ENCODE data around the gene CENPO. TPM values are rescaled to one million over a fixed set of nuclear protein-coding genes. Genes with fewer than 3 reads are reported as not detected.

The CENPO gene
- total RNA-seq, 2 experiments from 2014 or later, result 53.6 to 59.2 TPM

GRCh38 chr2:24820598-24821432 lies 27.6 kb downstream of the CENPO start:
- TF ChIP-seq, protein P1, sequence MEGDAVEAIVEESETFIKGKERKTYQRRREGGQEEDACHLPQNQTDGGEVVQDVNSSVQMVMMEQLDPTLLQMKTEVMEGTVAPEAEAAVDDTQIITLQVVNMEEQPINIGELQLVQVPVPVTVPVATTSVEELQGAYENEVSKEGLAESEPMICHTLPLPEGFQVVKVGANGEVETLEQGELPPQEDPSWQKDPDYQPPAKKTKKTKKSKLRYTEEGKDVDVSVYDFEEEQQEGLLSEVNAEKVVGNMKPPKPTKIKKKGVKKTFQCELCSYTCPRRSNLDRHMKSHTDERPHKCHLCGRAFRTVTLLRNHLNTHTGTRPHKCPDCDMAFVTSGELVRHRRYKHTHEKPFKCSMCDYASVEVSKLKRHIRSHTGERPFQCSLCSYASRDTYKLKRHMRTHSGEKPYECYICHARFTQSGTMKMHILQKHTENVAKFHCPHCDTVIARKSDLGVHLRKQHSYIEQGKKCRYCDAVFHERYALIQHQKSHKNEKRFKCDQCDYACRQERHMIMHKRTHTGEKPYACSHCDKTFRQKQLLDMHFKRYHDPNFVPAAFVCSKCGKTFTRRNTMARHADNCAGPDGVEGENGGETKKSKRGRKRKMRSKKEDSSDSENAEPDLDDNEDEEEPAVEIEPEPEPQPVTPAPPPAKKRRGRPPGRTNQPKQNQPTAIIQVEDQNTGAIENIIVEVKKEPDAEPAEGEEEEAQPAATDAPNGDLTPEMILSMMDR (conservative IDR thresholded peaks at IDR 0.05; ENCODE audit: low read length), result no peak
- no peak for TF ChIP-seq EZH2phosphoT487 (IDR thresholded peaks at IDR 0.05; ENCODE audit: borderline replicate concordance, low read depth, low read length)
- no peak overlapping the region for H3K4me2 ChIP-seq (ENCODE audit: low read length)
- H3K9me3 ChIP-seq (ENCODE audit: low read length), result no peaks in the 10 kb centered on the region
- no TSS peak for BruUV-seq (replicated peaks)
- CTCF ChIA-PET (ENCODE audit: unreplicated experiment), result no interaction called here
- POLR2A ChIA-PET, result no interaction called here
- intact Hi-C loops (cut with micrococcal nuclease; ENCODE audit: unreplicated experiment), result no loop called here
- no peaks in the 10 kb centered on the region; the same call in 1 of the 2 replicates for H4K20me1 ChIP-seq (ENCODE audit: insufficient read depth, low read length)
- no peaks in the 10 kb centered on the region for H3K9me2 ChIP-seq (ENCODE audit: insufficient read depth, low read length)
- H2AFZ ChIP-seq (ENCODE audit: low read length), result no peak overlapping the region
- H3K79me2 ChIP-seq (ENCODE audit: insufficient read depth, low read depth, low read length), result no peaks in the 10 kb centered on the region
- H3K27ac ChIP-seq (ENCODE audit: low read depth, low read length, poor library complexity, severe bottlenecking), result no peak overlapping the region
- peaks cover 3% of the 10 kb centered on the region for H3K4me1 ChIP-seq (ENCODE audit: insufficient read depth, low read length, poor library complexity, severe bottlenecking)
- DNase-seq (ENCODE audit: low spot score), result no peak
- H3K4me3 ChIP-seq (ENCODE audit: low read depth, low read length, poor library complexity, severe bottlenecking), result no peak overlapping the region
- peaks cover 100% of the 10 kb centered on the region for H3K36me3 ChIP-seq (ENCODE audit: insufficient read depth, low read length)

DNA sequence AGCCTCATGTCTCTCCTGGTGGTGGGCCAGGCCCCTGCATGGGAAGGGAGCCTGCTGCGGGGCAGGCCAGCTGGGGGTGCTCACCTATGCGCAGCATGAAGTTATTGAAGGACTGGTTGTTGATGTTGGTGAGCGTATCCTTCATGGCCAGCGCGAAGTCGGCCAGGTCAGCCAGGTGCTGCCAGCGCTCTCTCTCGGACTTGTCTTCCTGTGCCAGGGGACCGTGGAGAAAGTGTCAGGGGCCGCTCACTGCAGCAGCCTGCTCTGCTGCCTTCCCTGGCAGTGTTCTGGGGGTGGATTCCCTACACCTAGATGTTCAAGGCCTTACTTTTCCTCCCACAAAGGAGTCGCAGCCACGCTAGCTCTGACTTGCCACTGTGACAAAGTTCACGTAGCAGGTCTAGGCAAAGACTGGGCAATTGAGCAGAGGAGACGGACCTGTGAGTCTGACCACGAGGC lies 28.2 kb downstream of the CENPO start:
- Histone ChIP-seq H3K9me2 (ENCODE audit: insufficient read depth, low read length) (no peaks in the 10 kb centered on the region), H3K79me2 (ENCODE audit: insufficient read depth, low read depth, low read length) (no peaks in the 10 kb centered on the region), H3K4me3 (ENCODE audit: low read depth, low read length, poor library complexity, severe bottlenecking) (no peak overlapping the region), H4K20me1 (ENCODE audit: insufficient read depth, low read length) (no peaks in the 10 kb centered on the region; the same call in 1 of the 2 replicates), H3K4me1 (ENCODE audit: insufficient read depth, low read length, poor library complexity, severe bottlenecking) (peaks cover 9% of the 10 kb centered on the region), H2AFZ (ENCODE audit: low read length) (no peak overlapping the region), H3K27ac (ENCODE audit: low read depth, low read length, poor library complexity, severe bottlenecking) (no peak overlapping the region), H3K9me3 (ENCODE audit: low read length) (no peaks in the 10 kb centered on the region), H3K4me2 (ENCODE audit: low read length) (no peak overlapping the region), H3K36me3 (ENCODE audit: insufficient read depth, low read length) (peaks cover 100% of the 10 kb centered on the region)
- ChIA-PET POLR2A (no interaction called here), CTCF (ENCODE audit: unreplicated experiment) (no interaction called here)
- no peak for DNase-seq (ENCODE audit: low spot score)
- intact Hi-C loops (cut with micrococcal nuclease; ENCODE audit: unreplicated experiment), result no loop called here
- no TSS peak for BruUV-seq (replicated peaks)
- no peak for TF ChIP-seq EZH2phosphoT487 (IDR thresholded peaks at IDR 0.05; ENCODE audit: borderline replicate concordance, low read depth, low read length)
- TF ChIP-seq, protein P1 (conservative IDR thresholded peaks at IDR 0.05; ENCODE audit: low read length), result no peak
